Thyroid gland (tissue), 4 donors: ENCODE results near the gene A2ML1. TPM values are rescaled to one million over a fixed set of nuclear protein-coding genes. Genes with fewer than 3 reads are reported as not detected.

Experiments
- DNase-seq, 2 donors: peaks; one replicate each; pipeline ENCODE4 v3.0.0-alpha.2; 2019
- H3K27ac ChIP-seq, 3 donors: fragments of 200-600 bp; sonication (generic); 1 replicate in 2 of 3; 2 replicates in 1 of 3; pipeline ENCODE4 v1.5.1; 2016 to 2019; ENCODE audit warnings: mild to moderate bottlenecking in 1 of 3, moderate library complexity in 1 of 3
- H3K27me3 ChIP-seq: fragments of 200-600 bp; sonication (generic); one replicate; pipeline ENCODE4 v1.5.1; 2019
- H3K36me3 ChIP-seq, 2 donors: fragments of 200-600 bp; sonication (generic); one replicate each; pipeline ENCODE4 v1.5.1; 2016 to 2019
- H3K4me1 ChIP-seq, 2 donors: fragments of 200-600 bp; sonication (generic); one replicate each; pipeline ENCODE4 v1.5.1; 2017 to 2019
- H3K4me3 ChIP-seq, 3 donors: fragments of 200-600 bp; sonication (generic); replicated peaks in 1 of 3; 1 replicate in 2 of 3; 2 replicates in 1 of 3; pipeline ENCODE4 v1.5.1; 2016; ENCODE audit warnings: mild to moderate bottlenecking in 1 of 3
- H3K9me3 ChIP-seq: fragments of 200-600 bp; sonication (generic); one replicate; pipeline ENCODE4 v1.5.1; 2017
- POLR2A ChIP-seq, 2 donors: fragments of 450-650 bp; IDR thresholded peaks; one replicate each; pipeline ENCODE4 v1.6.1; 2017; ENCODE audit warnings: antibody characterized with exemption in 2 of 2, mild to moderate bottlenecking in 2 of 2, moderate library complexity in 1 of 2
- WGBS, 2 donors: methylation state at CpG; one replicate each; pipeline ENCODE4 v1.1.5; 2017; 5-methylcytosine and 5-hydroxymethylcytosine counted together
- intact Hi-C: fragments of 100-400 bp; cut with DNase I; formaldehyde crosslinking; loops from one replicate; pipeline ENCODE4 v1.15.1; 2023
- total RNA-seq, 4 donors: library from RNA; depleted of rRNA; stranded (reverse); fragments of >200 nt; gene quantifications; one replicate each; pipeline ENCODE4 v1.2.3, GENCODE V29; 2016
- TF ChIP-seq, protein P1 (sequence below), 6 experiments: fragments of 200-600 bp in 3 of 6; fragments of 450-650 bp in 3 of 6; sonication (generic) in 3 of 6; IDR thresholded peaks; one replicate each; pipeline ENCODE4 v1.5.1; 2016 to 2019; ENCODE audit warnings: antibody characterized with exemption in 6 of 6, mild to moderate bottlenecking in 2 of 6, inconsistent platforms in 1 of 6, moderate library complexity in 1 of 6

The A2ML1 gene
- total RNA-seq, 4 donors from 2014 or later = 0.22 to 0.27 TPM; not detected in 2

DNA sequence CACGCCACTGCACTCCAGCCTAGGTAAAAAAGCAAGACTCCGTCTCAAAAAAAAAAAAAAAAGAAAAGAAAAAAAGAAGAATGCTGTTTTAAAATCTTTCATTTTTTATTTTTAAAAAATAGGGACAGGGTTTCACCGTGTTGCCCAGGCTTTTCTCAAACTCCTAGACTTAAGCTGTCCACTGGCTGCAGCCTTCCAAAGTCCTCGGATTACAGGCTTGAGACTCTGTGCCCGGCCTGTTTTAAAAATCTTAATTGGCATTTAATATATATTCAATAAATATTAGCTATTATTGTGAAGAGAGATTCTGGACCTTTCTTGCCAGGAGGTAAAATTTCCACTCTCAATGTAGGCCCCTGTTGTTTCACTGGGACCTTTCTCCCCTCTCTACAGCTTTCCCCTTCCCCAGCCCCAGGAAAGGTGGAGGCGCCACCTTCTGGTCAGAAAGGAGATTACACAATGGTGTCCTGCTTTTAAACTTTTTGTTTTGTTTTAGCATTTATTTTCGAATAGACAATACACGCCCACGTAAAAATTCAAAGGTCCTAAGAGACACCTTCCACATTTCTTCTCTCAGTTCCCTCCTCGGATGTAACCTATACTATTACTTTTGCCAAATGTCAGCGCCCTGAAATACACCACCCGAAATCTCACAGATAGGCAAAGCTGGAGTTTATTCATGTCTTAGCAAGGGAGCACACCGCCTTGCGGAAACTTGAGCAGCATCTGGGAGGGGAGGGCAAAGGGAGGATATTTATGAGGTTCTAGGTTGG is 68.1 kb downstream of the A2ML1 start:
- WGBS, 2 donors = 30 to 32% methylated on average over 14 of the region's 14 CpGs
- intact Hi-C loops = loop anchor here (10.0 kb wide), 1 partner anchor 346 kb away; the partner anchor contains the start of gene CLEC4E
- H3K27me3 ChIP-seq = no peaks in the 10 kb centered on the region
- peak overlapping the region in 2 of 3 donors; percentile 2 to 45 for H3K4me3 ChIP-seq
- TF ChIP-seq, protein P1, sequence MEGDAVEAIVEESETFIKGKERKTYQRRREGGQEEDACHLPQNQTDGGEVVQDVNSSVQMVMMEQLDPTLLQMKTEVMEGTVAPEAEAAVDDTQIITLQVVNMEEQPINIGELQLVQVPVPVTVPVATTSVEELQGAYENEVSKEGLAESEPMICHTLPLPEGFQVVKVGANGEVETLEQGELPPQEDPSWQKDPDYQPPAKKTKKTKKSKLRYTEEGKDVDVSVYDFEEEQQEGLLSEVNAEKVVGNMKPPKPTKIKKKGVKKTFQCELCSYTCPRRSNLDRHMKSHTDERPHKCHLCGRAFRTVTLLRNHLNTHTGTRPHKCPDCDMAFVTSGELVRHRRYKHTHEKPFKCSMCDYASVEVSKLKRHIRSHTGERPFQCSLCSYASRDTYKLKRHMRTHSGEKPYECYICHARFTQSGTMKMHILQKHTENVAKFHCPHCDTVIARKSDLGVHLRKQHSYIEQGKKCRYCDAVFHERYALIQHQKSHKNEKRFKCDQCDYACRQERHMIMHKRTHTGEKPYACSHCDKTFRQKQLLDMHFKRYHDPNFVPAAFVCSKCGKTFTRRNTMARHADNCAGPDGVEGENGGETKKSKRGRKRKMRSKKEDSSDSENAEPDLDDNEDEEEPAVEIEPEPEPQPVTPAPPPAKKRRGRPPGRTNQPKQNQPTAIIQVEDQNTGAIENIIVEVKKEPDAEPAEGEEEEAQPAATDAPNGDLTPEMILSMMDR (IDR thresholded peaks at IDR 0.05) = peak; percentile 69 to 91 (median 82)
- no peak for TF ChIP-seq POLR2A (IDR thresholded peaks at IDR 0.05)
- no peaks in the 10 kb centered on the region for H3K4me1 ChIP-seq
- H3K27ac ChIP-seq = no peak overlapping the region
- H3K36me3 ChIP-seq = no peaks in the 10 kb centered on the region
- DNase-seq = peak; percentile 37 to 53
- no peaks in the 10 kb centered on the region for H3K9me3 ChIP-seq

DNA sequence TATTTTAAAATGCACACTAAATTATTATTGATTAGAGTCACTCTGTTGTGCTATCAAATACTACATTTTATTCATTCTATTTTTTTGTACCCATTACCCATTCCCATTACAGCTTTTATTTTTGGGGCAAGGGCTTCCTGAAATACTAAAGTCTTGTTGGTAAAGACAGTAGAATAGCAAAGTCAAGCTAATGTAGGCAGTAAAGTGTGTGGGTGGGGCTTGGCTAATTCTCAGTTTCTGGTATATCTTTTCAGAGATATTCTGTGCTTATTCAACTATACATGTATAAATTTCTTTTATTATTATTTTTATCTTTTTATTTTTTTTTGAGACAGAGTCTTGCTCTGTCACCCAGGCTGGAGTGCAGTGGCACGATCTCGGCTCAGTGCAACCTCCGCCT is 69.6 kb downstream of the A2ML1 start:
- no peak for TF ChIP-seq POLR2A (IDR thresholded peaks at IDR 0.05)
- TF ChIP-seq, protein P1 (IDR thresholded peaks at IDR 0.05) = no peak
- no peaks in the 10 kb centered on the region for H3K36me3 ChIP-seq
- intact Hi-C loops = loop anchor here (10.0 kb wide), 1 partner anchor 347 kb away; the partner anchor contains the start of gene CLEC4E
- H3K27ac ChIP-seq = no peak overlapping the region
- no peaks in the 10 kb centered on the region for H3K9me3 ChIP-seq
- WGBS, 2 donors = 92 to 97% methylated on average over 3 of the region's 3 CpGs
- no peaks in the 10 kb centered on the region for H3K27me3 ChIP-seq
- no peak overlapping the region for H3K4me3 ChIP-seq
- no peak for DNase-seq
- H3K4me1 ChIP-seq = no peaks in the 10 kb centered on the region

DNA sequence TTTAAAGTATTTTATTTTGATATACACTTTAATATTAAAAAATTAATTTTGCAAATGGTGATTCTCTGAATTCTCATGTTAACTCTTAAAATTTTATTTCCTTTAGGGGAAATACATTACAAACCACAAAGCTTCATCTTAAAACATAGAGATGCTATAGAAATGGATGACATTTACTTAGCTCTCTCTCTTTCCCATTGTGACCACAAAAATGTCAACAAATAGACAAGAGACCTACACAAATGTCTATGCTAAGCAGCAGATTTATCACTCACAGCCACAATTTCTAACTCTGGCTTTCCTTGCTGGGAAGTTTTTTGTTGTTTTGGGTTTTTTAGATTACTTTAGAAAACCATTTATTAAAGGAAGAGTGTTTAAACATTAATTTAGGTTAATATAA is 72.0 kb downstream of the A2ML1 start:
- Histone ChIP-seq H3K4me1 (no peaks in the 10 kb centered on the region), H3K4me3 (no peak overlapping the region), H3K27ac (no peak overlapping the region), H3K36me3 (no peaks in the 10 kb centered on the region), H3K27me3 (no peaks in the 10 kb centered on the region), H3K9me3 (no peaks in the 10 kb centered on the region)
- no peak for DNase-seq
- TF ChIP-seq, protein P1 (IDR thresholded peaks at IDR 0.05) = no peak
- TF ChIP-seq POLR2A (IDR thresholded peaks at IDR 0.05) = no peak
- intact Hi-C loops = loop anchor here (10.0 kb wide), 1 partner anchor 350 kb away; the partner anchor contains the start of gene CLEC4E

DNA sequence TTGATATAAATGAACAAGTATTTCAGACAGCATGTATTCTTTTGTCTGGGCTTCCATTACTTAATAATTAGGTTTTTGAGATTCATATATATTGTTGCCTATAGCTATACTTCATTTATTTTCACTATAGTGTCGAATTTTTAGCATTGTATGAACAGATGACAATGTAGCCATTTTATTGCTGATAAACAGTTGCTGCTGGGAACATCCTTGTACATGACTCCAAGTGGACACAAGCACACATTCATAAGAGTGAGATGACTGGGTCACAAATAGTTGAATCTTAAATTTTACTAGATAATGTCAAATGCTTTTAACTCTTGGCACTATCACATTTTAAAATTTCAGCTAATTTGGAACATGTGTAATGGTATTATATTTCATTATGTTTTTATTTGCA is 72.6 kb downstream of the A2ML1 start:
- intact Hi-C loops = loop anchor here (10.0 kb wide), 1 partner anchor 350 kb away; the partner anchor contains the start of gene CLEC4E
- 65 to 71% methylated on average over 1 of the region's 1 CpG for WGBS, 2 donors
- H3K4me1 ChIP-seq = no peaks in the 10 kb centered on the region
- no peak for DNase-seq
- H3K9me3 ChIP-seq = no peaks in the 10 kb centered on the region
- H3K27me3 ChIP-seq = no peaks in the 10 kb centered on the region
- H3K36me3 ChIP-seq = no peaks in the 10 kb centered on the region
- no peak overlapping the region for H3K4me3 ChIP-seq
- no peak overlapping the region for H3K27ac ChIP-seq
- no peak for TF ChIP-seq POLR2A (IDR thresholded peaks at IDR 0.05)
- TF ChIP-seq, protein P1 (IDR thresholded peaks at IDR 0.05) = no peak

DNA sequence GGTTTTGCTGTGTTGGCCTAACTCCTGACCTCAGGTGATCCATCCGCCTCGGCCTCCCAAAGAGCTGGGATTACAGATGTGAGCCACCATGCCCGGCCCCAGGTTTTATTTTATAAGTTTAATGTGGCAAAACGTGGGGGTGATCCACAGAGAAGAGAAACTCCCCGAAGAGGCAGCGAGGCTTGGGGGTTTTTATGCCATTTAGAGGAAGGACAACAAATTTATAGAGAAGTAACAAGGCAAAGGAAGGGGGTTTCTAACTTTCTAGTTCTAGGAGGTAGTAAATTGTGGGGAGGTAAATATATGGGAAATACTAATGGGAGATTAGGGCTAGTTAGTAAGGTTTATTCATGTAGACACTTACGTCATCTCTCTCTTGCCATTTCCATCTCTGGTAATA is 74.7 kb downstream of the A2ML1 start:
- no peaks in the 10 kb centered on the region for H3K36me3 ChIP-seq
- no peak for TF ChIP-seq POLR2A (IDR thresholded peaks at IDR 0.05)
- TF ChIP-seq, protein P1 (IDR thresholded peaks at IDR 0.05) = no peak

More for the DNA sequence above, 74.7 kb downstream of the A2ML1 start:
- WGBS, 2 donors = 92 to 94% methylated on average over 7 of the region's 7 CpGs
- Histone ChIP-seq H3K4me1 (no peaks in the 10 kb centered on the region), H3K4me3 (no peak overlapping the region), H3K27ac (no peak overlapping the region), H3K9me3 (no peaks in the 10 kb centered on the region), H3K27me3 (no peaks in the 10 kb centered on the region)
- intact Hi-C loops = loop anchor here (10.0 kb wide), 1 partner anchor 352 kb away; the partner anchor contains the start of gene CLEC4E
- no peak for DNase-seq
